NCI-H82 treated with DMSO at 0.1 percent for 48 hours (cell line): ENCODE data around the gene TUBA4B.
A peak's percentile ranks its signal among the peaks of the same experiment; 100 is the strongest.

Source experiments
- DNase-seq: peaks from one replicate; lab custom pipeline; 2025; ENCODE audit not compliant: unreplicated experiment; lab: John Stamatoyannopoulos, UW

TUBA4B gene

DNA sequence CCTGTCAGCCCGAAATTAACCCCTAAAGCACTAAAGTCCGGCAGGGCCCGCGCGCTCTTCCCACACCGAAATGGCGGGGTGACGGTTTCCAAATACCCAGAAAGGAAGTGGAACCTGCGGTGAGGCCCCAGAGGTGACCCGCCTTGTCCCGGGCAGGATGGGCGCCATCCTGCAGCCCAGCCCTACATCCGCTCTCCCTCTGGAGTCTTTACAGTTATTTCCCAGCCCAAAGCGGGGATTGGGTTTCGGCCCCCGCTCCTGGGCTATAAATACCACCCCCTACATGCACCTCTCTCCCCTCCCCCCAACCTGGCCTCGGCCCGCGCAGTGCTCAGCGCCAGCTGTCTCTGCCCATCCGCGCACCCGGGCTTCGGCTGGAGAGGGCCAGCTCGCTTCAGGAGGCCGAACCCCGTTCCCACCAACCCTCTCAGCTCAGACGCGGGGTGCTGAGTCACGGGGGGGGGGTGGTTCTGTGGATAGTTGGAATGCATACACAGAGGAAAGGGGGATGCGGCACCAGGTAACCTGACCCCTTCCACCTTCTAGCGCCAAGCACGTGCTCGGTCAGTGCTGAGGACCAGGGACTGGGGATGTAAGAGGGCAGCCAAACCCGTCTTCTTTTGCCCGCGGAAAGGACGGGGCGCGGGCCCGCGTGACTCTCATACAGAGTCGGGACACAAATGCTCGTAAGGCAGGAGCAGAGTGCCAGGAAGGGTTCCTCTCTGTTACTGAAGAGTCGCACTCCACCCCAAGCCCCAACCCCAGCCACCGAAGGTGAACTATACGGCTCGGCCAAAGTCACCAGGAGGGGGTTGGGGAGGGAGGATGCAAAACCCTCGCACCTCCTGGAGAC lies at the start of gene TUBA4B:
TSS of gene TUBA4B (plus strand) at position 344 of the 853 bp plus-strand sequence. CDS start at position 509, 165 bp downstream.
- DNase-seq, result peak; percentile 39

DNA sequence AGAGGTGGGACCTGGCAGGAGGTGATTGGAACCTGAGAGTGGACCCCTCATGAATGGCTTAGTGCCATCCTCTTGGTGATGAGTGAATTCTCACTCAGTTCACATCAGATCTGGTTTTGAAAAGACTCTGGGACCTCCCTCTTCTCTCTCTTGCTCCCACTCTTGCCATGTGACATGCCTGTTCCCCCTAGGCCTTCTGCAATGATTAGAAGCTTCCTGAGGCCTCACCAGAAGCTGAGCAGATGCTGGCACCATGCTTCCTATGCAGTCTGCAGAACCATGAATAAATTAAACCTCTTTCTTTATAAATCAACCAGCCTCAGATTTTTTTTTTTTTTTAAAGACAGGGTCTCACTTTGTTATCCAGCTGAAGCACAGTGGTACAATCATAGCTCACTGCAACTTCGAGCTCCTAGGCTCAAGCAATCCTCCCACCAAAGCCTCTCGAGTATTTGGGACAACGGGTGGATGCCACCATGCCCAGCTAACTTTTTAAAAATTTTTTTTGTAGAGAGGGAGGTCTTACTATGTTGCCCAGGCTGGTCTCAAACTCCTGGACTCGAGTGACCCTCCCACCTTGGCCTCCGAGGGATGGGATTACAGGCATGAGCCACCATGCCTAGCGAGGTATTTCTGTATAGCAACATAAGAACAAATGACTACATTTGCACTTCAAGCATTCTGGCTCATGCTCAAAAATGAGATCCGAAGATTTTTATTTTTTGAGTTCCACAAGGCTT lies 48.4 kb upstream of the TUBA4B start:
- DNase-seq, result no peak

- DNase-seq, result no peak
Observed at GRCh38 chr2:219205165-219205538, 47.9 kb upstream of the TUBA4B start.

DNA sequence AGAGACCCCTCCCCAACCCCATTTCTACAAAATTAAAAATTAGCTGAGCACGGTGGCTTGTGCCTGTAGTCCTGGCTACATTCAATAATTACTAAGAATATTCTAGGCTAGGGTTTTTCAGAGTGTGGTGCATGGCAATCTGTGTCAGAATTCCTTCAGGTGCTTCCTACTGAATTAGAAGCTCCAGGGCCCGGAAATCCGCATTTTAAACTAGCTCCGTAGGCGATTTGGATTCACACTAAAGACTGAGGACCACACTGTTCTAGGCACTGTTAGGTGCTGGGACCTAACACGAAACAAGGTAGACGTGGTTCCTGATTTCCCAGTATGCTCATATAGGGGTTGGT lies 47.1 kb upstream of the TUBA4B start:
- no peak for DNase-seq

DNA sequence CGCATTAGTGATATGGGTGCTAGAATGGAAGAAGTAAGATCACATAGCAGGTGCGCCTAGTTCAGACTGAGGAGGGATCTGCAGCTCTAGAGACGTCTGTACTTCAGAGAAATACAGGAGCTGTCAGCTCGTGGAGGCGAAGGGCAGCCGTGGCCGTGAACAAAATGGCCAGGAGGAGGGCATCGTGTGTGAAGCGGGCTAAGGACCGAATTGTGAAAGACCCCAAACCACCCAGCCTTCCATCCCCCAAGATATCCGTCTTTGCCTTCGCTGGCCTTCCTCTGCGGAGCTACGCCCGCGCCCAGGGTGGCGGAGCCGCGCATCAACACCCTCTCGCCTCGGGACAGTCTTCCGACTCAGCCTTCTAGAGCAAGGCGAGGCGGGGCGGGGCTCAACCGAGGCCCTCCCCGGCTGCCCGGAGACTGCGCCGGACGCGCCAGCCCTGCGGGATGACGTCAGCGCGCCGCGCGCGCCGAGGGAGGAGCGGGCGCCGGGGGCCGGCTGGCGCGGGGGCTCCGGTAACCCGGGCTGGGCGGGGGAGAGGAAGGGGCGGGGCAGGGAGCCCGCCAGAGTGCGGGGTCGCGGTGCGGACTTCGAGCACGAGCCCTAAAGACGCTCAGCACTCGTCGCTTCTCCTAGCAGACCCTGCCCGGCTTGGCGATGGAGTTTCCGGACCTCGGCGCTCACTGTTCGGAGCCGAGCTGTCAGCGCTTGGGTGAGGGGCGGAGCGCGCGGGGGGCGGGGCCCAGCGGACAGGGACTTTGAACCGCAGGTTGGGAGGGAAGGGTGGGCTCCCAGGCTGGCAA lies 46.5 kb upstream of the TUBA4B start, which contains the start of gene ZFAND2B:
TSS of gene ZFAND2B (plus strand) at position 455 of the 806 bp plus-strand sequence. CDS start at position 661, 206 bp downstream.
- peak; percentile 78 for DNase-seq

GRCh38 chr2:219207134-219207883 lies 45.7 kb upstream of the TUBA4B start:
- DNase-seq, result no peak

DNA sequence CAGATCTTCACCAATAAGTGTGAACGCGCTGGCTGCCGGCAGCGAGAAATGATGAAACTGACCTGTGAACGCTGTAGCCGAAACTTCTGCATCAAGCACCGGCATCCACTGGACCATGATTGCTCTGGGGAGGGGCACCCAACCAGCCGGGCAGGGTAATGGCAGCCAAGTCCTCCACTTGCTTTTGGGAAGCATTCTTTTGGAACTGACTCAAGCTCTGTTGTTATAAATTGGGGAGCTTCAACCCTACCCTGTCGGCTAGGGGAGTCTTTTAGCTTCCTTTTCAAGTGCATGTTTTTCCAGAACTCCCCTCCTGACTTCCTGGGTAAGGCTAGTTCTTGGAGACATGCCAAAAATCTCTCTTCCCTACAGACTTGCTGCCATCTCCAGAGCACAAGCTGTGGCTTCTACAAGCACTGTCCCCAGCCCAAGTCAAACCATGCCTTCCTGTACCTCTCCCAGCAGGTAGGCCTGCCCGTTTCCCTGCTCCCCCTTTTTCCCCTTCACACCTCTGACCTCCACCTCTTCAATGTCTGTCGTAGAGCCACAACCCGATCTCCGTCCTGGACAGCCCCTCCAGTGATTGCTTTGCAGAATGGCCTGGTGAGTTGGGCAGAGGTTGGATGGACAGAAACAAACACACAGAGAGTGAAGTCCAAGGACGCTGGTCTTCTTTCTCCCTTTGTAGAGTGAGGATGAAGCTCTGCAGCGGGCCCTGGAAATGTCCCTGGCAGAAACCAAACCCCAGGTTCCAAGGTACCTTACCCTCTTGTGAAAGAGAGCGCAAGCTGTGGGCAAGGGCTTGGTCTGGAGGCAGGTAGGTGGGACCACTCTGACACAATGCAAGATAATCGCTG lies 44.9 kb upstream of the TUBA4B start:
- no peak for DNase-seq

DNA sequence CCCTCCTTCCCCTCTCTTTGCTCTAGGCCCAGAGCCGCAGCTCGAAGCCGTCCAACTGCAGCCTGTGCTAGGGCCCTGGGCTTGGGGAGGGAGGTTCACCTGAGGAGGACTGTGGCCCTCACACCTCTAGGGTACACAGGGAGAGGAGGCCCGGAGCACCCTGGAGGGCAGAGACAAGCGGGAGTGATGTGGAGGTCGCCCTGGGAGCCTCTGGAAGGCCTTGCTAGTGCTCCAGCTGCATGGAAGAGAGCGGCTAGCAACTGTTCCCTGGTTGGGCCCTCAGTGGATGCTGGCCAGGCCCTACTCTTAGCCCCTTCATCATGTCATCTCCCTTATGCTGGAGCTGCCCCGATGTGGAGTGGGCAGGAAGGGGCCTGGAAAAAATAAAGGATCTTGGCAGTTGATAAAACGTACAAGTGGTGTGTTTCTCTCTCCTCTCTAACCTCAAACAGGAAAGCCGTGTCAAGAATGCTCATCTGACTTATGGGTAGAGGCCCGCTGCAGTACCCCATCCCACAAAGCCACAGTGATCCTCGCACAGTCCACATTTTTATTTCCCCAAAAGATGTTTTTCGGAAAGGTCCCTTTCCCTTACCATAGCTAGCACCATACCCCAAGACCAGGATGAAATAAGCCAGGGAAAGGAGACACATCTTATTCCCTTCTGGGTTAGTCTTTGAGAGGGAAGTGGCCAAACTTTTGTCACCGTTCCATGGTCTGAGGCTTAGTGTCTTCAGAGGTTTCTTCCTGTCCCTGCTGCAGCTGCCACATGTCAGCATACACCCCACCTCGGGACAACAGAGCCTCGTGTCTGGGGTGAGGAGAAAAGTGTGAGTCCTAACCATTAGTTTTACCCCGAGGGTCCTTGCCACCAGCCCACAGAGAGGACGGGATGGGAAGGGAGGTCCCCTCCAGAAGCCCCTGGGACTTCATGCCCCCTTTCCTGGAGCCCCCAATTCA lies 43.5 kb upstream of the TUBA4B start:
- DNase-seq, result no peak

GRCh38 chr2:219210196-219210885 lies 42.7 kb upstream of the TUBA4B start:
- no peak for DNase-seq

- DNase-seq, result no peak
Observed at GRCh38 chr2:219210886-219211362, 42.1 kb upstream of the TUBA4B start.

- no peak for DNase-seq
Observed at GRCh38 chr2:219213026-219213415, 40.0 kb upstream of the TUBA4B start.

DNA sequence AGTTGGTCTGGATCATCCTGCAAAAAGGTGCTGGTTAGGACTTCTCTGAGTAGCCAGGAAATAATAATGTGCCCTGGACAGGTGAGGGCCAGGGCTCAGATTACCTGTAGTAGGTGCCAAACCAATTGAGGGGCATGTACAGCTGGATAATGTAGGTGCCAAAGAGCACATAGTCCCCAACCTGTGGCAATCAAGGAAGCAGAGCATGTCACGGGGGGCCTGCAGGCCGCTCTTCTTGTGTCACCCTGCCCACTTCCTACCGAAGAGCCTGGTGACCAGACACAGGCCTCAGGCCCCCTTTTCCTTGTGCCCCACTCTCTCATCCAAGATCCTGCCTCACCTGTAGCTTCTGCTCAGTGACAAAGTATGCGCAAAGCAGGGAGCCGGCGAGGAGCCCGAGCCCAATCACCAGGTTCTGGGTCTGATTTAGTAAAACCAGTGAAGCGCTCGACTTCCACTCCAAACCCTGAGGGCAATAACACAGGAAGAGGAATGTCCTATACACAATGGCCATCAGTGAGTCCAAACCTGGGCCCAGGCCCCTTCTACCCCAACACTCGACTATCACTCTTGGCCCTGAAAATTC lies 39.5 kb upstream of the TUBA4B start:
- DNase-seq, result no peak

GRCh38 chr2:219214141-219214540 lies 38.9 kb upstream of the TUBA4B start:
- DNase-seq, result no peak

DNA sequence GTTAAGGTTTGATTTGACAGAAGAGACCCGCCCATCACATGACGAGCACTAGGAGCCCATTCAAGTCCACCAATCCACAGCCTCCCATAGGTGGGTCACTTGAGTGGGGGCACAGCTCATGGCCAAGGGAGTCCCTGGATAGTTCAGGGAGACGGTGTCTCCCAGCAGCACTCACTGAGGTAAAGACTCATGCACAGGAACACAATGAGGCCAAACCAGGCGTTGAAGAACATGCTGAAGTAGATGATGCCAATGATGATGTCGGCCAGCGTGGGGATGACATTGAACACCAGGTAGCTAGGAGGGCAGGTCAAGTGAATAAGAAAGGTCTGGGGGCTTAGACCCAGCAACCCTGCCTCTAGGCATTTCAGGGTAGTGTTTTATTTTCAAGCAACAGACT lies 38.3 kb upstream of the TUBA4B start:
- no peak for DNase-seq

GRCh38 chr2:219215871-219216534 lies 37.0 kb upstream of the TUBA4B start:
- DNase-seq, result no peak

DNA sequence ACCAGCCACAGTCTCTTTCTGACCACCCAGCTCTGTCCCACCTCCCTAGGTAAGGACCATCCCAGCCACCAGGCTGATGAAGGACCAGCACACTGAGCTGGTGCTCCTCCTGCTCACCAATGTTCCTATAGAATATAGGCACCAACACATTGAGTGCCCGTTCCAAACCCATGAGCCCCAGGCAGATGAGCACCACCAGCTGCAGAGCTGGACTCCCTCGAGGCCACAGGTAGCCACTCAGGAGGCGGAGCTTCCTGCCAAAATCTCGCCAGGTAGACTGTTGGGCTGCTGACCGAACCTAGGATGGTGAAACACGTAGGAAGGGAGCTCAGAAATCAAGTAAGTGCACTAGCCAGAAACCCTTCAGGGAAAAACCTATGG lies 36.5 kb upstream of the TUBA4B start:
- no peak for DNase-seq

GRCh38 chr2:219218217-219218731 lies 34.8 kb upstream of the TUBA4B start:
- no peak for DNase-seq
